ENCODE data around the gene SUSD4. TPM values are rescaled to one million over a fixed set of nuclear protein-coding genes. Genes with fewer than 3 reads are reported as not detected.
A peak's percentile ranks its signal among the peaks of the same experiment; 100 is the strongest.

SUSD4 gene
- total RNA-seq, 3 donors from 2014 or later (not counting 1 experiment from before 2014, with no cell fraction given), result 0.60 to 1.1 TPM; not detected in 1

DNA sequence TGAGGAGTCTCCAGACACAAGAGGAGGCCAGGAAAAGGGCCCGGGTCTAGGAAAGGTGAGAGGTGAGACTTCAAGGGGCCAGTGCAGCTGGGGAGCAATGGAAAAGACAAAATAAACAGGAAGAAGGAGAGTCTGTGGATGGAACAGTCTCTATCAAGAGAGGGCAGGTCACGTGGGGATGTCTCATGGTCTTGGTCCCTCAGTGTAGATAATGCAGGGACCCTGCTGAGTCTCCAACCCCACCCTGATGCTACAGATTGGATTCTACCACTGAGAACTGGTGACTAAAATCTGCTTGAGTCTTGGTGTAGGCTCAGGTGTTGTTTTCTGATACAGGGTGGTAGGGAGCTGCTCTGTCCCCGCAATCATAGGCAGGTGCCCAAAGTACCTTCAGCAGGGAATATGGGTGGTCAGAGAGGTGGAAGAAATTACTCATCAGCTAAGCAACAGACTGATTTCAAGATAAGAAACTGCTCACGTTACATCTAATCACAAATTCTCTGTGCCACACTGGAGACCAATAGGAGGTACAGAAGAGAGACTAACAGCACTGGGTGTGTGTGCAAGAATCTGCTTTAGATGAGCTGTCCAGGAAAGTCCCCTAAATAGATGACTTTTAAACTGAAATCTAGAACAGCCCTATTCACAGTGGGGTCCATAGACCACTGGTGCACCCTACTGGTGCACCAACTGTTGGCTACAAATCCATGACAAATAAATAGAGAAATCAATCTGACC is 119.4 kb downstream of the SUSD4 start:
- H3K27ac Mint-ChIP-seq, result peak overlapping the region in 1 of 2 donors; percentile 1
- Histone ChIP-seq H3K27ac (ENCODE audit: low read length) (no peak overlapping the region), H3K27me3 (ENCODE audit: control insufficient read depth, insufficient read depth, low read length) (no peaks in the 10 kb centered on the region), H3K36me3 (ENCODE audit: control insufficient read depth, insufficient read depth, low read length) (no peaks in the 10 kb centered on the region), H3K4me1 (ENCODE audit: control insufficient read depth, insufficient read depth, low read length) (peaks cover 13% of the 10 kb centered on the region), H3K9me3 (ENCODE audit: control insufficient read depth, insufficient read depth, low read length) (no peaks in the 10 kb centered on the region), H3K4me3 (ENCODE audit: low read length) (no peak overlapping the region)
- DNase-seq (peak in 1 of 2 donors; percentile 64), ATAC-seq (peak; percentile 71 to 86 (median 74))
- H3K9me3 Mint-ChIP-seq, result no peaks in the 10 kb centered on the region
- H3K36me3 Mint-ChIP-seq, result no peaks in the 10 kb centered on the region
- no peak for TF ChIP-seq CTCF (IDR thresholded peaks at IDR 0.05)
- peaks cover 25 to 29% of the 10 kb centered on the region in 2 donors for H3K27me3 Mint-ChIP-seq (ENCODE audit: low read depth in 2 of 2)
- 72% methylated on average over 3 of the region's 4 CpGs for WGBS (ENCODE audit: insufficient coverage)
- intact Hi-C loops (cut with micrococcal nuclease), result loop anchor here (1.0 kb wide), 1 partner anchor 111 kb away; no protein-coding TSS in a partner anchor
- H3K4me1 Mint-ChIP-seq, result peaks cover 6 to 10% of the 10 kb centered on the region in 2 donors
- H3K4me3 Mint-ChIP-seq, result no peak overlapping the region

DNA sequence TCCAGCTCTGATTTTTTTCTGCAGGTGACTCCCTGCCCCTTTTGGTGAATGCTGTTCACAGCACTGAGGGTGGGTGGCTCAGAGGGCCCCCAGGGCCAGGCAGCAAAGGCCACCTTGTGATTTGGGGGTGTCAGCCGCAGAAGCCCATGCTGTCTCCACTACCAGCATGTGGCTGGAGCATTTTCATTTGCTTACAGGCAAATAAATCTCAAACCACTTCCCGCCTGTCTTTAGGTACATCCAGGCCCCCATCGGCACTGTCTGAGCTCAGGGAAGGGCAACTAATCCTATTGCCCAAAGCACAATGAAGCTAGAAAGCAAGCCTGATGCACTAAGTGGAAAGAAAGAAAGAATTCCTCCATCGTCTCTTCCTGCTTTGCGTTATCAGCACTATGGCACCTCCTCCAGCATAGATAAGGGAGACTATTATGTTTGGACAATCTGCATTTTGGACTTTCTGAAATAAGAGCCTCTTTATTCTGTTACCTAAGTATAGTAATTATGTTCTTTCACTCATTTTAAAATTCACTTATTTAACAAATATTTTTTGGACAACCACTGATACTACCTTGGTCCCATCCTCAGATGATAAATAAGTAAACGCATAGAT is 120.4 kb downstream of the SUSD4 start:
- intact Hi-C loops (cut with micrococcal nuclease), result loop anchor here (1.0 kb wide), 1 partner anchor 110 kb away; no protein-coding TSS in a partner anchor
- H3K36me3 ChIP-seq (ENCODE audit: control insufficient read depth, insufficient read depth, low read length), result no peaks in the 10 kb centered on the region
- no peak for TF ChIP-seq CTCF (IDR thresholded peaks at IDR 0.05)
- H3K27me3 ChIP-seq (ENCODE audit: control insufficient read depth, insufficient read depth, low read length), result no peaks in the 10 kb centered on the region
- no peak overlapping the region for H3K4me3 Mint-ChIP-seq
- no peak overlapping the region for H3K27ac Mint-ChIP-seq
- no peaks in the 10 kb centered on the region for H3K9me3 Mint-ChIP-seq
- H3K36me3 Mint-ChIP-seq, result no peaks in the 10 kb centered on the region
- ATAC-seq (no peak), DNase-seq (no peak)
- H3K27ac ChIP-seq (ENCODE audit: low read length), result no peak overlapping the region
- H3K27me3 Mint-ChIP-seq (ENCODE audit: low read depth in 2 of 2), result peaks cover 29 to 39% of the 10 kb centered on the region in 2 donors
- no peaks in the 10 kb centered on the region for H3K9me3 ChIP-seq (ENCODE audit: control insufficient read depth, insufficient read depth, low read length)
- H3K4me1 Mint-ChIP-seq, result peaks cover 1 to 4% of the 10 kb centered on the region in 2 donors
- no peak overlapping the region for H3K4me3 ChIP-seq (ENCODE audit: low read length)
- 88% methylated on average over 6 of the region's 6 CpGs for WGBS (ENCODE audit: insufficient coverage)
- H3K4me1 ChIP-seq (ENCODE audit: control insufficient read depth, insufficient read depth, low read length), result peaks cover 6% of the 10 kb centered on the region

DNA sequence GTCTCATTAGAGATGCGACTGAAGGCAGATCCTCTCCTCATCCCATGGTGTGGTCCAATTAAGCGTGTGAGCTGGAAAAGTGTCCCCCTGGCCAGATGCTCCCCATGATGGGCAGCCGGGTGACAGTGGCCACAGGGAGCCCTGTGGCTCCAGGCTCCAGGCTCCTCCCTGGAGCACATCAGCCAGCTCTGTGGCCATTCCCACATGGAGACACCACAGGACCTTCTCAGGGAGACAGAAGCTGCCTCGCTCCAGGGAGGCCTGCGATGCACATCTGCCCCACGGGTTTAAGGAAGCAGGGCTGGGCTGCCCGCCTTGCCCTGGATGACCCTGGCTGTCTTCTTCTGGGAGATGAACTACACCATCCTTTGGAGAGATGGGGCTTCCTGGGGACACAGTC is 121.0 kb downstream of the SUSD4 start:
- H3K9me3 ChIP-seq (ENCODE audit: control insufficient read depth, insufficient read depth, low read length), result no peaks in the 10 kb centered on the region
- no peak for DNase-seq
- Mint-ChIP-seq H3K27me3 (ENCODE audit: low read depth in 2 of 2) (peaks cover 32 to 41% of the 10 kb centered on the region in 2 donors), H3K9me3 (no peaks in the 10 kb centered on the region), H3K4me3 (no peak overlapping the region), H3K27ac (no peak overlapping the region), H3K36me3 (no peaks in the 10 kb centered on the region), H3K4me1 (no peaks in the 10 kb centered on the region)
- TF ChIP-seq CTCF (IDR thresholded peaks at IDR 0.05), result no peak
- H3K4me1 ChIP-seq (ENCODE audit: control insufficient read depth, insufficient read depth, low read length), result peaks cover under 1% of the 10 kb centered on the region
- no peaks in the 10 kb centered on the region for H3K27me3 ChIP-seq (ENCODE audit: control insufficient read depth, insufficient read depth, low read length)
- WGBS (ENCODE audit: insufficient coverage), result 95% methylated on average over 7 of the region's 7 CpGs
- ATAC-seq, result no peak
- H3K4me3 ChIP-seq (ENCODE audit: low read length), result no peak overlapping the region
- intact Hi-C loops (cut with micrococcal nuclease), result no loop called here
- H3K27ac ChIP-seq (ENCODE audit: low read length), result no peak overlapping the region
- no peaks in the 10 kb centered on the region for H3K36me3 ChIP-seq (ENCODE audit: control insufficient read depth, insufficient read depth, low read length)

All from natural killer cell (primary cell).